Measurements from ENCODE around the gene MAPK11. TPM values are rescaled to one million over a fixed set of nuclear protein-coding genes. Genes with fewer than 3 reads are reported as not detected.

MAPK11 gene
- total RNA-seq, 1 donor from 2014 or later: 26.1 TPM

DNA sequence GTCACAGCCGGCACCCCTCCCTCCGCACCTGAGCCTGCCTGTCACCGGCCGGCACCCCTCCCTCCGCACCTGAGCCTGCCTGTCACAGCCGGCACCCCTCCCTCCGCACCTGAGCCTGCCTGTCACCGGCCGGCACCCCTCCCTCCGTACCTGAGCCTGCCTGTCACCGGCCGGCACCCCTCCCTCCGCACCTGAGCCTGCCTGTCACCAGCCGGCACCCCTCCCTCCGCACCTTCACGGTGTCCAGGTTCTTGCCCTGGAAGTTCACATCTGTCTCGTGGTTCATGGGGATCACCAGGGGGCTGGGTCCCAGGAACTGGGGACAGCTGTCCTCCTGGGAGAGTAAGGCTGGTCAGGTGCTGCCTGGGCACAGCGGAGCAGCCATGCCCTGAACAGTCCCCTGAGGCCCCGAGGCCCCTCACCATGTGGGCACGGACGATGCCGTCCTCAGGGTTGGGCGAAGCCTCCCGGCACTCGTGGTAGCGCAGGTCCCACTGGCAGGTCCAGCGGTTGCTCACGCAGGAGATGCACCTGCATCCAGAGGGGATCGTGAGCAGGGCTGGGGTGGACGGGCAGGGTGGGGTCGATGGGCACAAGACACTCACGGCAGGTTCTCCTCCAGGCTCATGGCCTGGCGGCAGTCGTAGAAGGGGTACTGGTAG is 15.5 kb upstream of the MAPK11 start:
- no peaks in the 10 kb centered on the region for H3K27me3 ChIP-seq
- H3K27ac ChIP-seq: no peak overlapping the region
- H3K36me3 ChIP-seq: peaks cover 92% of the 10 kb centered on the region
- TF ChIP-seq, protein P1, sequence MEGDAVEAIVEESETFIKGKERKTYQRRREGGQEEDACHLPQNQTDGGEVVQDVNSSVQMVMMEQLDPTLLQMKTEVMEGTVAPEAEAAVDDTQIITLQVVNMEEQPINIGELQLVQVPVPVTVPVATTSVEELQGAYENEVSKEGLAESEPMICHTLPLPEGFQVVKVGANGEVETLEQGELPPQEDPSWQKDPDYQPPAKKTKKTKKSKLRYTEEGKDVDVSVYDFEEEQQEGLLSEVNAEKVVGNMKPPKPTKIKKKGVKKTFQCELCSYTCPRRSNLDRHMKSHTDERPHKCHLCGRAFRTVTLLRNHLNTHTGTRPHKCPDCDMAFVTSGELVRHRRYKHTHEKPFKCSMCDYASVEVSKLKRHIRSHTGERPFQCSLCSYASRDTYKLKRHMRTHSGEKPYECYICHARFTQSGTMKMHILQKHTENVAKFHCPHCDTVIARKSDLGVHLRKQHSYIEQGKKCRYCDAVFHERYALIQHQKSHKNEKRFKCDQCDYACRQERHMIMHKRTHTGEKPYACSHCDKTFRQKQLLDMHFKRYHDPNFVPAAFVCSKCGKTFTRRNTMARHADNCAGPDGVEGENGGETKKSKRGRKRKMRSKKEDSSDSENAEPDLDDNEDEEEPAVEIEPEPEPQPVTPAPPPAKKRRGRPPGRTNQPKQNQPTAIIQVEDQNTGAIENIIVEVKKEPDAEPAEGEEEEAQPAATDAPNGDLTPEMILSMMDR (IDR thresholded peaks at IDR 0.05): no peak
- ATAC-seq: no peak
- peaks cover 1% of the 10 kb centered on the region for H3K4me1 ChIP-seq
- no peak for DNase-seq
- intact Hi-C loops (cut with DNase I): no loop called here
- no peak overlapping the region for H3K4me3 ChIP-seq
- H3K9me3 ChIP-seq: no peaks in the 10 kb centered on the region

DNA sequence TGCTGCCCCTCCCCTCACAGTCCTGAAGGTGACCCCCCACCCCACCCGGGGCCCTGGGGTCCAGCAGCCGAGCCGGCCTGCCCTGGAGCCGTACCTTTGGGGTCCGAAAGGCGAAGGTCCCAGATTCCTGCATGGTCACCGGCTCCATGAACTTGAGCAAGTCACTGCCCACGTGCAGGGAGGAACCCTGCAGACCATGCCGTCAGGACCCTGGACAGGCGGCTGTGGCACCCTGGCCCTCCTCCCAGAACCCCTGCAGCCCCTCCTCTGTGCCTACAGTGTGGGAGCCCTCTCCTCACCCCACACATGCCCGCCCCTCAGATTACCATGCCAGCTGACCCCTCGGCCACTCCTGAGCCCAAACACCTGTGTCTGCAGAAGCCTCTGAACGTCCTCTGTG is 14.3 kb upstream of the MAPK11 start:
- H3K27ac ChIP-seq: peak overlapping the region; percentile 3
- DNase-seq (no peak), ATAC-seq (no peak)
- no peaks in the 10 kb centered on the region for H3K27me3 ChIP-seq
- TF ChIP-seq, protein P1 (IDR thresholded peaks at IDR 0.05): no peak
- peaks cover 92% of the 10 kb centered on the region for H3K36me3 ChIP-seq
- intact Hi-C loops (cut with DNase I): no loop called here
- no peak overlapping the region for H3K4me3 ChIP-seq
- no peaks in the 10 kb centered on the region for H3K9me3 ChIP-seq
- no peaks in the 10 kb centered on the region for H3K4me1 ChIP-seq

DNA sequence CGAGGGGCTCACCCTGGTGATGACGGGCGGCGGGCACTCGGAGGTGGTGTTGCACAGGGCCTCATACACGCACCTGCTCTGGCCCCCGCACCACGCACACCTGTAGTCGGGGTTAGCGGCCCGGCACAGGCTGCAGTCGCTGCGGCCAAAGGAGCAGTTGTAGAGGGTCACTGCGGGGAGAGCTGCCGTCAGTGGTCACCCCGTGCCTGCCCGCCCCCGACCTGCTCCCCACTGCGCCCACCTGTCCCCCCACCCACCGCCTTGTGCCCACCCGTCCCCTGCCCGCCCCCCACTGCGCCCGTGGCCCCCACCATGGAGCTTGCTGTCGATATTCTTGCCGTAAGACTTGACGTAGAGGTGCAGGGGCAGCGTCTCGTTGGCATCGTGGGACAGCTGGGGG is 13.6 kb upstream of the MAPK11 start:
- no peak for DNase-seq
- Histone ChIP-seq H3K4me1 (no peaks in the 10 kb centered on the region), H3K36me3 (peaks cover 92% of the 10 kb centered on the region), H3K27me3 (no peaks in the 10 kb centered on the region), H3K27ac (no peak overlapping the region), H3K4me3 (no peak overlapping the region), H3K9me3 (no peaks in the 10 kb centered on the region)
- no peak for ATAC-seq
- TF ChIP-seq, protein P1 (IDR thresholded peaks at IDR 0.05): no peak
- intact Hi-C loops (cut with DNase I): no loop called here

DNA sequence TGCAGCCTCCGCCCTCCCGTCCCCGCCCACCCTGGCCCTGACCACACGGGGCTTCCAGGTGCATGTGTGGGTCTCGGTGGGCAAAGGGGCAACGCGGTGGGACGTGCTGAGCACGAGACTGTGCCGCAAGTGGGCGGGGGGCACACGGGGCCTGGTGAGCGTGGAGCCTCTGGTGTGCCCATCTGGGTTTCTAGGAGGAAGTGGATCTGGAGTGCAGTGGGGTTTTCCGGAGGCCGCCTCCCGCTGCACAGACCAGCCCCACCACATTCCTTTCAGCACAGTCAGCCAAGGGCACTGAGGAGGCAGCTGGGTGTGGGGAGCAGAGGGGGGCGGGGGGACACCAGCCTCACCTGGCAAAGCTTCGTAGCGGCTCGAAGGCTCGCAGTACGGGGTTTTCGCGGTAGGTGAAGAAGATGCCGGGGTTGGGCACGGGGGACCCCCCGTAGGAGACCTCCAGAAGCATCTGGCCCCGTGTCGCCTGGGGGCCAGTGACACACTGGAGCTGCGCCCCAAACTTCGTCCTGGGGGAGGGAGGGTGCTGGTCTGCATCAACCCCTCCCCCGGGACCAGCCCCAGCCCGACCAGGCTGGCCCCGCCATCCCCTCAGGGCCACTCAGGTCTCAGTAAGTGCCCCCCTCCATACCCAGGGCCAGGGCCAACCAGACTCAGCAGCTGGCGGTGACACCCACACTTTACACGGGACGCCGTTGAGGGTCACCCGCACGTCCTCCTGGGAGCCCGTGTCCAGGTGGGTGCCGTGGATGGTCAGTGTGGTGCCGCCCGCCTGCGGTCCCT is 12.4 kb upstream of the MAPK11 start:
- DNase-seq (peak; percentile 91), ATAC-seq (peak; percentile 87)
- H3K4me3 ChIP-seq: no peak overlapping the region
- no peaks in the 10 kb centered on the region for H3K9me3 ChIP-seq
- intact Hi-C loops (cut with DNase I): no loop called here
- peak overlapping the region; percentile 65 for H3K27ac ChIP-seq
- H3K36me3 ChIP-seq: peaks cover 92% of the 10 kb centered on the region
- H3K27me3 ChIP-seq: no peaks in the 10 kb centered on the region
- TF ChIP-seq, protein P1 (IDR thresholded peaks at IDR 0.05): no peak
- H3K4me1 ChIP-seq: no peaks in the 10 kb centered on the region

DNA sequence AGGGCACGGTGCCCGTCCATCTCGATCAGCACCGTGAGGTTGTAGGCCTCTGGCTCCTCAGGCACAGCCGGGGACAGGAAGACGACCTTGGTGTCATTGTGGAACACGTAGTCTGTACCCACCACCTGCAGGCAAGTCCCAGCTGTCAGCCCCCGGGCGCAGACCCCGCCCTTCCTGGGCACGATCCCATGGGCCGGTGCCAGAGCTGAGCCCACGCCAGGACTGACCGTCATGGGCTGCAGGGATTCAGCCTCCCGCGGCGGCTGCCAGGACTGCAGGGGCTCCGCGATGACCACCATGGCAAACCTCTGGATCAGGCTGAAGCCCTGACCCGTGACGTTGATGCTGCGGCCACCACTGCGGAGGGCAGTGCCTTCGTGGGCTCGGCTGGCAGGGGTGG is 11.8 kb upstream of the MAPK11 start:
- ATAC-seq (peak; percentile 5), DNase-seq (no peak)
- Histone ChIP-seq H3K27ac (peak overlapping the region; percentile 47), H3K4me1 (no peaks in the 10 kb centered on the region), H3K27me3 (no peaks in the 10 kb centered on the region), H3K36me3 (peaks cover 91% of the 10 kb centered on the region), H3K9me3 (no peaks in the 10 kb centered on the region), H3K4me3 (no peak overlapping the region)
- TF ChIP-seq, protein P1 (IDR thresholded peaks at IDR 0.05): no peak
- intact Hi-C loops (cut with DNase I): no loop called here

Data from upper lobe of right lung (tissue), 1 donor.